ACC112 (cell line): ENCODE results near the gene FAM200C.
A peak's percentile ranks its signal among the peaks of the same experiment; 100 is the strongest.

Source experiments
- H2AFZ ChIP-seq: fragments of 200-600 bp; sonication (generic); one replicate; pipeline ENCODE4 v1.6.0; 2017; ENCODE audit warnings: antibody characterized with exemption, low read length; ENCODE audit not compliant: unreplicated experiment
- H3K27ac ChIP-seq: fragments of 200-600 bp; sonication (generic); 2 replicates; pipeline ENCODE4 v1.5.1; 2014; ENCODE audit warnings: low read depth, mild to moderate bottlenecking, antibody characterized with exemption, low read length, moderate library complexity
- H3K27me3 ChIP-seq: fragments of 200-600 bp; sonication (generic); 2 replicates; pipeline ENCODE4 v1.6.1; 2014; ENCODE audit warnings: mild to moderate bottlenecking, antibody characterized with exemption, low read length, moderate library complexity, mixed read lengths; ENCODE audit not compliant: insufficient read depth
- H3K36me3 ChIP-seq: fragments of 200-600 bp; sonication (generic); 2 replicates; pipeline ENCODE4 v1.6.1; 2016; ENCODE audit warnings: mild to moderate bottlenecking, antibody characterized with exemption, low read length, moderate library complexity, mixed read lengths; ENCODE audit not compliant: insufficient read depth
- H3K4me1 ChIP-seq: fragments of 200-600 bp; sonication (generic); one replicate; pipeline ENCODE4 v1.6.1; 2016; ENCODE audit warnings: low read length, mixed read lengths; ENCODE audit not compliant: insufficient read depth, unreplicated experiment, control insufficient read depth
- H3K4me3 ChIP-seq: fragments of 200-600 bp; sonication (generic); 2 replicates; pipeline ENCODE4 v1.5.1; 2014; ENCODE audit warnings: mild to moderate bottlenecking, low read depth, low read length
- H3K79me2 ChIP-seq: fragments of 200-600 bp; sonication (generic); one replicate; pipeline ENCODE4 v1.6.0; 2016; ENCODE audit warnings: low read length; ENCODE audit not compliant: control insufficient read depth, unreplicated experiment, insufficient read depth

FAM200C gene

GRCh38 chr5:160419458-160420330 is 19.8 kb upstream of the FAM200C start:
- Histone ChIP-seq H3K4me1 (peaks cover 39% of the 10 kb centered on the region), H3K27me3 (no peaks in the 10 kb centered on the region), H2AFZ (peak overlapping the region; percentile 77), H3K27ac (peak overlapping the region; percentile 87), H3K4me3 (peak overlapping the region; percentile 90), H3K79me2 (peaks cover 57% of the 10 kb centered on the region), H3K36me3 (peaks cover 7% of the 10 kb centered on the region; the same call in 1 of the 2 replicates)

DNA sequence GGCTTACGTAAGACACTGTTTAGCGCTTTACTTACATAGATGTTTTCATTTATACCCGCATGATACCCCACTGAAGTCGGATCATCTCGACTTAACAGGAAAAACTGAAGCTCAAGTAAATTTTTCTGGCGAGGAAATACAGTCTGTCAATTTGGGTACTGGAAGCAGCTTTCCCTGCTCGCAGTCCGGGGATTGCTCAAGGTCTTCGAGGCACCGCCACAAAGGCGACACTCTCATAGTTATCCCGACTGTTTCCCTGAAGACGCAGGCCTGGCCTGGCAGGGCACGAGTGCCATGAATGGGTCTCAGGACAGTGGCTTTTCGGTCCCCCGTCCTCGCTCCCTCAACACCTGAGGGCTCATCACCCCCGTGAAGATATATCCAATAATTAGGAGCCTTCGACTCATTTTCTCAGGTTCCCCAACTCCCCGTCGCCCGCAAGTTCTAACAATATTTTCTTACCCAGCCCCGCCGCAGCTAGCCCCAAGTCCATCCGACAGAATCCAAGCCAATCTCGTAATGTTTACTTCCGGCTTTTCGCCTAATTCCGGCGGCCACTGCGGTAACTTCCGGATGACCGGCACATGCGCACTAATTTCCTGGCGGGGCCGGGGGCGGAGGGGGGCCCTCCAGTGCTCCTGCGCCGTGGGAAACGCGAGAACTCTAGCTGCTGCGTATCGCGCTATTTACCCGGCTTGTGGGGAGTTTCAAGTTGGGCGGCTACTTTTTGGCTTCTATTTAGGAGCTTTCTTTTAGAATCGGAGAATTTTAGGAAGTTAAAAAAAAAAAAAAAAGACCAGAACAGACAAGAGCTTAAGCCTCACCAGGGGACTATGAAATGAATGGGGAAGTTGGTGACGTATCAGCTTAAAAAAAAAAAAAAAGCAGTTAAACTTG is 19.0 kb upstream of the FAM200C start, which contains the start of gene SLU7:
TSS of gene SLU7 (minus strand) at position 521 of the 897 bp plus-strand sequence. CDS start 3,787 bp downstream, outside the sequence.
- peak within 1 kb of the TSS; percentile 87 for H3K27ac ChIP-seq
- peaks cover 48% of the 10 kb centered on the region for H3K79me2 ChIP-seq
- H3K36me3 ChIP-seq: peaks cover 4% of the 10 kb centered on the region; the same call in 1 of the 2 replicates
- H3K4me3 ChIP-seq: peak within 1 kb of the TSS; percentile 90
- peaks cover 30% of the 10 kb centered on the region for H3K4me1 ChIP-seq
- H3K27me3 ChIP-seq: no peaks in the 10 kb centered on the region
- H2AFZ ChIP-seq: peak within 1 kb of the TSS; percentile 96

- no peak overlapping the region for H2AFZ ChIP-seq
- H3K4me3 ChIP-seq: peak overlapping the region; percentile 83
- H3K36me3 ChIP-seq: peaks cover 5% of the 10 kb centered on the region; the same call in 1 of the 2 replicates
- H3K27ac ChIP-seq: no peak overlapping the region
- H3K4me1 ChIP-seq: peaks cover 3% of the 10 kb centered on the region
- H3K27me3 ChIP-seq: no peaks in the 10 kb centered on the region
- peaks cover 36% of the 10 kb centered on the region for H3K79me2 ChIP-seq
Observed at GRCh38 chr5:160398806-160399205, 1.0 kb downstream of the FAM200C start.

GRCh38 chr5:160397492-160397891 is 2.4 kb downstream of the FAM200C start:
- Histone ChIP-seq H3K27me3 (no peaks in the 10 kb centered on the region), H2AFZ (no peak overlapping the region), H3K79me2 (peaks cover 36% of the 10 kb centered on the region), H3K4me1 (peaks cover 3% of the 10 kb centered on the region), H3K36me3 (no peaks in the 10 kb centered on the region), H3K4me3 (peak overlapping the region; percentile 3; the same call in 1 of the 2 replicates), H3K27ac (no peak overlapping the region)

GRCh38 chr5:160395111-160395510 is 4.7 kb downstream of the FAM200C start:
- H3K79me2 ChIP-seq: peaks cover 36% of the 10 kb centered on the region
- H3K27me3 ChIP-seq: no peaks in the 10 kb centered on the region
- no peak overlapping the region for H3K27ac ChIP-seq
- H3K4me3 ChIP-seq: no peak overlapping the region
- no peaks in the 10 kb centered on the region for H3K36me3 ChIP-seq
- no peak overlapping the region for H2AFZ ChIP-seq
- H3K4me1 ChIP-seq: peaks cover 3% of the 10 kb centered on the region

DNA sequence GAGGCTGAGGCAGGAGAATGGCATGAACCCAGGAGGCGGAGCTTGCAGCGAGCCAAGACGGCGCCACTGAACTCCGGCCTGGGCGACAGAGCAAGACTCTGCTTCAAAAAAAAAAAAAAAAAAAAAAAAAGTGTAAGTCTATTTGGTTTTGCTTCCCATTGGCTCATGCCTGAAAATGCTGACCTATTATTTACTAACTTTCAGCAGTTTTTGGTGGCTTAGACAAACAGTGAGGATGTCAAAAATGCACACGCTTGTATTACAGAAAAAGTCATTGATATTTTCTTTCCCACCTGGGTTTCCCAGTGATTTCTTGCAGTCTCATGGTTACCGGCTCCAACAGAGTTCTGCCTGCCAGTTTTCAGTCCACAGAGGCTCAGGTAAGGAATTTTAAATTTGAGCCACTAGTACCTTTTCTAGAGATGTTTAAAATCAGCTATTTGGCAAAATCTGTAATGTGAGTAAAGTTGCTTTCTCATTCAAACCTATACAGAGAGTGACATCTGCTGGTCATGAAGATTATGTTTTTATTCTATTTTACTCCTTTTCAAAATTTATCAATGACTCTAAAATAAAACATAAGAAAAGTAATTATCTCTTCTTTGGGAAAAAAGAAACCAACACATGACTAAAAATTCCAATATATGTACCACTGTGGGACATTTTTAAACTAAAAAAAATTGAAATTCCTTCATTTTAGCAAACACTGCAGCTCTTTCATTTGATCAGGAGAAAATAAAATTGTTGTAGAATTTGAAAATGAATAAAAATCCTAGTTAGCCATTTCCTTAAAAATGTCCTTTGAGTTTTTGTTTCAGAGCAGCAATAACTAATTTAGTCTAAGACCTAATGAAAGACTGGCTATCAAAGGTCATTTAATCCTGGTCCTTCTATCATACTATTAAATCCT is 8.8 kb downstream of the FAM200C start:
- no peak overlapping the region for H3K4me3 ChIP-seq
- H3K36me3 ChIP-seq: 0 out of 2 replicates have a peak, but pooled peaks cover 5% of the 10 kb centered on the region
- peaks cover 8% of the 10 kb centered on the region for H3K79me2 ChIP-seq

GRCh38 chr5:160387445-160387844 is 12.4 kb downstream of the FAM200C start:
- H3K36me3 ChIP-seq: 0 out of 2 replicates have a peak, but pooled peaks cover 5% of the 10 kb centered on the region
- H2AFZ ChIP-seq: no peak overlapping the region
- H3K4me3 ChIP-seq: no peak overlapping the region
- no peaks in the 10 kb centered on the region for H3K79me2 ChIP-seq
- no peaks in the 10 kb centered on the region for H3K4me1 ChIP-seq
- no peak overlapping the region for H3K27ac ChIP-seq
- no peaks in the 10 kb centered on the region for H3K27me3 ChIP-seq

More for the DNA sequence above, 8.8 kb downstream of the FAM200C start:
- Histone ChIP-seq H3K27me3 (no peaks in the 10 kb centered on the region), H3K27ac (no peak overlapping the region), H3K4me1 (no peaks in the 10 kb centered on the region), H2AFZ (no peak overlapping the region)

GRCh38 chr5:160385496-160385895 is 14.4 kb downstream of the FAM200C start:
- no peak overlapping the region for H3K27ac ChIP-seq
- no peaks in the 10 kb centered on the region for H3K4me1 ChIP-seq
- no peaks in the 10 kb centered on the region for H3K79me2 ChIP-seq
- H3K4me3 ChIP-seq: no peak overlapping the region
- 0 out of 2 replicates have a peak, but pooled peaks cover 5% of the 10 kb centered on the region for H3K36me3 ChIP-seq
- H2AFZ ChIP-seq: no peak overlapping the region
- H3K27me3 ChIP-seq: 0 out of 2 replicates have a peak, but pooled peaks cover 12% of the 10 kb centered on the region

GRCh38 chr5:160384681-160385080 is 15.2 kb downstream of the FAM200C start:
- H3K36me3 ChIP-seq: 0 out of 2 replicates have a peak, but pooled peaks cover 5% of the 10 kb centered on the region
- H3K27ac ChIP-seq: no peak overlapping the region
- H3K27me3 ChIP-seq: 0 out of 2 replicates have a peak, but pooled peaks cover 16% of the 10 kb centered on the region
- no peaks in the 10 kb centered on the region for H3K79me2 ChIP-seq
- H3K4me3 ChIP-seq: no peak overlapping the region
- H2AFZ ChIP-seq: no peak overlapping the region
- H3K4me1 ChIP-seq: no peaks in the 10 kb centered on the region
